HepG2 (cell line): ENCODE measurements around the gene PRR15L. TPM values are rescaled to one million over a fixed set of nuclear protein-coding genes. Genes with fewer than 3 reads are reported as not detected.

Experiments used
- ATAC-seq: fragments of 200-7000 bp; cut with Tn5 transposase; 3 replicates; pipeline ENCODE4 v1.9.1; 2020; ENCODE audit warnings: mild to moderate bottlenecking, moderate library complexity
- BruUV-seq: library from RNA; stranded (reverse); fragments of 400-500 nt; replicated peaks from 2 replicates; lab custom pipeline; 2021; lab: Mats Ljungman, UMichigan
- CTCF ChIA-PET: fragments of 300-600 bp; formaldehyde crosslinking; extraction: SDS; loops from one replicate; lab custom pipeline; 2021; ENCODE audit warnings: low total read pairs, inconsistent platforms, low intra/inter-chr PET ratio; lab: Yijun Ruan, JAX
- POLR2A ChIA-PET: fragments of 350-600 bp; sonication (Branson Sonifier 250); formaldehyde crosslinking; loops from one replicate; lab custom pipeline; 2020; ENCODE audit warnings: antibody characterized with exemption, inconsistent platforms; lab: Yijun Ruan, JAX
- DNase-seq: peaks from one replicate; pipeline ENCODE4 v3.0.0-alpha.2; 2015; ENCODE audit warnings: low spot score
- FAIRE-seq: peaks from 3 replicates; lab custom pipeline; 2011; peaks lifted over from hg19 to GRCh38; lab: Jason Lieb, UNC
- H2AFZ ChIP-seq: one replicate; pipeline ENCODE4 v1.6.1; 2011; ENCODE audit warnings: low read length, inconsistent platforms
- H3K27ac ChIP-seq: fragments of 300-600 bp; 3 replicates; pipeline ENCODE4 v1.8.0; 2011; ENCODE audit warnings: mixed run types, mild to moderate bottlenecking, mixed read lengths, low read length, inconsistent platforms; ENCODE audit not compliant: insufficient read depth; ENCODE audit errors: extremely low read length
- H3K27me3 ChIP-seq, 2 experiments: fragments of 200-600 bp in 1 of 2; 2 replicates in 1 of 2; 3 replicates in 1 of 2; pipeline versions ENCODE4 v1.6.0 to v1.8.0; 2011; ENCODE audit warnings: low read length in 2 of 2, mild to moderate bottlenecking in 2 of 2, moderate library complexity in 2 of 2, inconsistent platforms in 1 of 2; ENCODE audit not compliant: insufficient read depth in 2 of 2, control insufficient read depth in 1 of 2
- H3K36me3 ChIP-seq, 2 experiments: fragments of 200-600 bp in 1 of 2; replicated peaks in 1 of 2; 2 replicates in 1 of 2; 3 replicates in 1 of 2; pipeline versions ENCODE4 v1.5.1 to v1.8.0; 2011; ENCODE audit warnings: low read length in 2 of 2, inconsistent platforms in 1 of 2; ENCODE audit not compliant: insufficient read depth in 2 of 2, control insufficient read depth in 1 of 2
- H3K4me1 ChIP-seq: 2 replicates; pipeline ENCODE4 v1.5.1; 2012; ENCODE audit warnings: low read length, inconsistent platforms; ENCODE audit not compliant: insufficient read depth
- H3K4me2 ChIP-seq: 2 replicates; pipeline ENCODE4 v1.6.0; 2011; ENCODE audit warnings: low read depth, low read length, inconsistent platforms
- H3K4me3 ChIP-seq, 3 experiments: fragments of 200-600 bp in 1 of 3; sonication (generic), shearing (Covaris generic) in 1 of 3; replicated peaks in 1 of 3; 2 replicates each; pipeline ENCODE4 v1.5.1; 2011 to 2016; ENCODE audit warnings: low read length in 3 of 3, inconsistent platforms in 2 of 3, low read depth in 2 of 3, mild to moderate bottlenecking in 2 of 3, control low read depth in 1 of 3, mixed read lengths in 1 of 3; ENCODE audit not compliant: insufficient read depth in 1 of 3
- H3K79me2 ChIP-seq: one replicate; pipeline ENCODE4 v1.6.1; 2011; ENCODE audit warnings: low read length, inconsistent platforms; ENCODE audit not compliant: insufficient read depth
- H3K9ac ChIP-seq: 2 replicates; pipeline ENCODE4 v1.6.0; 2011; ENCODE audit warnings: mild to moderate bottlenecking, low read depth, low read length, inconsistent platforms; ENCODE audit not compliant: insufficient read depth
- H3K9me3 ChIP-seq: 2 replicates; pipeline ENCODE4 v1.5.1; 2012; ENCODE audit warnings: mild to moderate bottlenecking, low read length
- H4K20me1 ChIP-seq: 2 replicates; pipeline ENCODE4 v1.6.0; 2011; ENCODE audit warnings: inconsistent platforms, mild to moderate bottlenecking, low read length, moderate library complexity; ENCODE audit not compliant: insufficient read depth
- ADNP ChIP-seq: sonication (generic); formaldehyde crosslinking; IDR thresholded peaks from 2 replicates; pipeline ENCODE4 v1.4.0; 2020; ENCODE audit warnings: missing genetic modification reagents
- AGO2 ChIP-seq: fragments of 200-400 bp; formaldehyde crosslinking; optimal IDR thresholded peaks from 2 replicates; pipeline ENCODE3; 2017; ENCODE audit warnings: mild to moderate bottlenecking, low read depth, low read length, moderate library complexity
- FOXK1 ChIP-seq: sonication (generic); formaldehyde crosslinking; IDR thresholded peaks from 2 replicates; pipeline ENCODE4 v1.4.0; 2020; ENCODE audit warnings: low read depth, missing genetic modification reagents, borderline replicate concordance
- MAFG ChIP-seq: sonication (generic); formaldehyde crosslinking; IDR thresholded peaks from 2 replicates; pipeline ENCODE4 v1.5.1; 2020; ENCODE audit warnings: mild to moderate bottlenecking, missing genetic modification reagents
- RFXAP ChIP-seq: sonication (generic); formaldehyde crosslinking; IDR thresholded peaks from 2 replicates; pipeline ENCODE4 v1.4.0; 2020; ENCODE audit warnings: missing genetic modification reagents, borderline replicate concordance
- SRSF4 ChIP-seq: fragments of 200-400 bp; formaldehyde crosslinking; IDR thresholded peaks from one replicate; pipeline ENCODE4 v1.6.1; 2018; ENCODE audit warnings: mild to moderate bottlenecking, low read depth, low read length, moderate library complexity; ENCODE audit not compliant: poor library complexity, severe bottlenecking
- ZKSCAN5 ChIP-seq: sonication (generic); formaldehyde crosslinking; IDR thresholded peaks from 2 replicates; pipeline ENCODE4 v1.5.1; 2020; ENCODE audit warnings: mild to moderate bottlenecking, missing genetic modification reagents
- ZNF253 ChIP-seq: sonication (generic); formaldehyde crosslinking; IDR thresholded peaks from 2 replicates; pipeline ENCODE4 v1.8.0; 2022; ENCODE audit warnings: mild to moderate bottlenecking, missing genetic modification reagents, borderline replicate concordance
- in situ Hi-C: cut with HindIII; loops from 2 replicates; pipeline ENCODE4 v1.10.0; 2017; ENCODE audit warnings: low pct_unique_long_range_greater_than_20kb; ENCODE audit not compliant: extremely low pct_ligation_motif_present
- intact Hi-C: fragments of 100-400 bp; cut with micrococcal nuclease; formaldehyde crosslinking; loops from one replicate; pipeline ENCODE4 v1.10.0; 2022; ENCODE audit not compliant: unreplicated experiment
- polyA plus RNA-seq, 8 experiments: library from polyadenylated mRNA; depleted of rRNA in 3 of 8; stranded (reverse) in 7 of 8; unstranded in 1 of 8; fragments of >200 nt; fragmentation: Illumina TruSeq in 4 of 8; extraction: Trizol in 4 of 8; gene quantifications; 2 replicates each; pipeline versions ENCODE4 v1.2.1 to v1.2.3, GENCODE V29; 2011 to 2016; ENCODE audit warnings: low read depth in 4 of 8, missing spikeins in 1 of 8, mixed read lengths in 1 of 8; ENCODE audit not compliant: insufficient read depth in 1 of 8
- total RNA-seq, 5 experiments: library from RNA; depleted of rRNA; stranded (reverse); fragments of >200 nt; fragmentation: Illumina TruSeq; extraction: Trizol; gene quantifications; 2 replicates each; pipeline ENCODE4 v1.2.3, GENCODE V29; 2016; ENCODE audit warnings: low read depth in 1 of 5
- TF ChIP-seq, protein P1 (sequence below): IDR thresholded peaks from 2 replicates; pipeline ENCODE4 v1.6.1; 2016; ENCODE audit warnings: low read depth, borderline replicate concordance
- TF ChIP-seq, protein P2 (sequence below): IDR thresholded peaks from 2 replicates; pipeline ENCODE4 v1.6.1; 2016; ENCODE audit warnings: mild to moderate bottlenecking
- TF ChIP-seq, protein P3 (sequence below): sonication (generic); IDR thresholded peaks from 2 replicates; pipeline ENCODE4 v1.6.1; 2016; ENCODE audit warnings: low read depth, borderline replicate concordance

The PRR15L gene
- total and polyA plus RNA-seq, 2 of the 13 experiments (the other 11 are each of a cell fraction or from before 2014, with no cell fraction given), result 0.44 to 2.0 TPM

DNA sequence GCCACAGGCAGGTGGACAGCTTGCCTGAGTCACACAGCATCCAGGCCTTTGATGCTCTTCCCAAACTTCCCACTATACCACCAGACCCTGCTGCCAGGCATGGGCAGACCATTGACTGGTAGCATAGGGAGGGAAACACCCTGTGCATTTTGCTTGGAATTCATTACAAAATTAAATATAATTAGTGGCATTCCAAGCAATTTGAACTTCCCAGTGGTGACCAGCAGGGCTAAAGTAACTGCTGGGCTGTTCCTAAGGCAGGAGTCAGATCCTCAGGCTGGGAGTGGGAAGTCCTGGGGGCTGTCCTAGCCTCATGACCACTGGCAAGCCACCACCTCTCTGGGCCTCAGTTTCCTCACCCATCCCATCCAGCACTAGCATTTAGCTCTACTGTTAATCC is 3.8 kb downstream of the PRR15L start:
- BruUV-seq, result no TSS peak
- Histone ChIP-seq H4K20me1 (no peaks in the 10 kb centered on the region), H3K9me3 (no peaks in the 10 kb centered on the region), H3K4me1 (peaks cover 83% of the 10 kb centered on the region), H2AFZ (no peak overlapping the region), H3K27me3 (peaks cover 0 to 2% of the 10 kb centered on the region in 2 experiments; a peak in 4 of 5 replicates), H3K4me3 (no peak overlapping the region), H3K36me3 (no peaks in the 10 kb centered on the region), H3K9ac (no peak overlapping the region), H3K27ac (no peak overlapping the region), H3K4me2 (no peak overlapping the region), H3K79me2 (no peaks in the 10 kb centered on the region)
- TF ChIP-seq FOXK1 (CRISPR knock-in tag) (no peak), MAFG (CRISPR knock-in tag) (no peak), RFXAP (CRISPR knock-in tag) (no peak), SRSF4 (no peak), ZNF253 (no peak), ZKSCAN5 (CRISPR knock-in tag) (no peak), AGO2 (no peak), ADNP (CRISPR knock-in tag) (no peak)
- TF ChIP-seq, protein P1, sequence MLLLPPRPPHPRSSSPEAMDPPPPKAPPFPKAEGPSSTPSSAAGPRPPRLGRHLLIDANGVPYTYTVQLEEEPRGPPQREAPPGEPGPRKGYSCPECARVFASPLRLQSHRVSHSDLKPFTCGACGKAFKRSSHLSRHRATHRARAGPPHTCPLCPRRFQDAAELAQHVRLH (CRISPR knock-in tag), result no peak
- TF ChIP-seq, protein P2, sequence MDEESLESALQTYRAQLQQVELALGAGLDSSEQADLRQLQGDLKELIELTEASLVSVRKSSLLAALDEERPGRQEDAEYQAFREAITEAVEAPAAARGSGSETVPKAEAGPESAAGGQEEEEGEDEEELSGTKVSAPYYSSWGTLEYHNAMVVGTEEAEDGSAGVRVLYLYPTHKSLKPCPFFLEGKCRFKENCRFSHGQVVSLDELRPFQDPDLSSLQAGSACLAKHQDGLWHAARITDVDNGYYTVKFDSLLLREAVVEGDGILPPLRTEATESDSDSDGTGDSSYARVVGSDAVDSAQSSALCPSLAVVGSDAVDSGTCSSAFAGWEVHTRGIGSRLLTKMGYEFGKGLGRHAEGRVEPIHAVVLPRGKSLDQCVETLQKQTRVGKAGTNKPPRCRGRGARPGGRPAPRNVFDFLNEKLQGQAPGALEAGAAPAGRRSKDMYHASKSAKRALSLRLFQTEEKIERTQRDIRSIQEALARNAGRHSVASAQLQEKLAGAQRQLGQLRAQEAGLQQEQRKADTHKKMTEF (CRISPR knock-in tag), result no peak
- TF ChIP-seq, protein P3, sequence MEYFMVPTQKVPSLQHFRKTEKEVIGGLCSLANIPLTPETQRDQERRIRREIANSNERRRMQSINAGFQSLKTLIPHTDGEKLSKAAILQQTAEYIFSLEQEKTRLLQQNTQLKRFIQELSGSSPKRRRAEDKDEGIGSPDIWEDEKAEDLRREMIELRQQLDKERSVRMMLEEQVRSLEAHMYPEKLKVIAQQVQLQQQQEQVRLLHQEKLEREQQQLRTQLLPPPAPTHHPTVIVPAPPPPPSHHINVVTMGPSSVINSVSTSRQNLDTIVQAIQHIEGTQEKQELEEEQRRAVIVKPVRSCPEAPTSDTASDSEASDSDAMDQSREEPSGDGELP, result no peak
- ATAC-seq (no peak), DNase-seq (no peak), FAIRE-seq (no peak)
- in situ Hi-C loops (no loop called here), intact Hi-C loops (no loop called here)
- ChIA-PET POLR2A (interaction anchor here (2.3 to 15.1 kb wide), 2 partner anchors 12 to 15 kb away, joined by 14 to 267 read pairs; partner anchors contain the start of genes CDK5RAP3 and PNPO), CTCF (no interaction called here)
